GM18519 (cell line): ENCODE measurements around the gene NTM.
A peak's percentile ranks its signal among the peaks of the same experiment; 100 is the strongest.

Experiments
- ATAC-seq: cut with Tn5 transposase; IDR thresholded peaks from one replicate; pipeline ENCODE4 v1.9.1; 2021; ENCODE audit warnings: mild to moderate bottlenecking, moderate library complexity; ENCODE audit not compliant: unreplicated experiment, low FRiP score

NTM gene

DNA sequence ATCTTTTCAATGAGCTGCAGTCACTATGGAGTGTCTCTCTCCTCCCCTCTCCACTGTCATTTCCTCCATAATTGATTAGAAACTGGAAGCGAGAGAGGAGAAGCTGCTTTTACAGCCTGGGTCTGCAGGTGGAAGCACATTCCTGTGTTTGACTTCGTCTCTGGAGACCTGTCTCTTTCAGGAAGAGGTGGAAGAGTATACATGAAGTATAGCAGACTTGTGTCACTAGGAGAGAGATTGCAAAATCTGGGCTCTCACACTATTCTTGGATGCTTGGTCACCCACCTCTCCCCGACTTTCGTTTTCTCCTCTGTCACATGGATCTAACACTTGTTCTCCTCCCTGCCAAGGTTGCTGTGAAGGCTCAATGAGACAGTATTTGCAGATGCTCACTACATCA is 323.3 kb downstream of the NTM start:
- ATAC-seq = no peak

DNA sequence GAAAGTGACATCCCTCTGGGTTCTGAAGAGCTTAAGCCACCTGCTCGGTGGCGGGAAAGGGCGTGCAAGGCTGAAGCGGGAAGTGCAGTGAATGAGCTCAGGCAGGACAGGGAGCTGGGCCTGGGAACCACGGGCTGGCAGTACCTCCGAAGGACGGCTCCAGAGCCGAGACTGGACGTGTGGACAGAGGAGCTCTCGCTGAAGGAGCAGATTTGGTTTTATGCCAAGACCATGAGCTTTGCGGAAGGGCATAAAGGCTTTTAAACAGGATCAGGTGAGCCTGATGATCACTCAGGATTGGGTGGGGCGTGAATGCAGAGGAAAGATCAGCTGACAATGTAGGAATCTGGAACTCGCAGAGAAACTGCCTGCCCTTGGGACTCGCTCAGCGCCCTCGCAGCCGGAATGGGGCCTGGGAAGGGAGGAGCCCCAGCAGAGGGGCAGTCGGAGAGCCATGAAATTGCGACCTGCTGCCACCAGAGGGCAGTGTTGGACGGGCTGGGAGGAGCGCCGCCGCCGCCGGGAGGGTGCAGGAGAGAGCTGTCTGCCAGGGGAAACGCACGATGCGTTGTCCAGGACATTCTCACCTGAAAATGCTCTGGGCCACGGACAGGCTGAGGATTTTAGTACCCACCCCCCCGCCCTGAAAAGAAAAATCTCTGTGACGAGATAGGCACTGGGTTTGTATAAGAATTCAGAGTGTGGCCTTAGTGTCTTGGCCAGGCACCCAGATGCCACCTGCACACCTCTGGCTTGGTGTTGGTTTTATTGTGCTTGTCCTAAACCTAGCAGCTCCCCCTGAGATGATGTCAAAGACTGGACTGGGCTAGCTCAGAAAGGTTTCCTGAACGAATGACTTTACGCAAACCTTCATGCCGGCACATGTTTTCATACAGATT is 324.4 kb downstream of the NTM start:
- ATAC-seq = peak; percentile 66

DNA sequence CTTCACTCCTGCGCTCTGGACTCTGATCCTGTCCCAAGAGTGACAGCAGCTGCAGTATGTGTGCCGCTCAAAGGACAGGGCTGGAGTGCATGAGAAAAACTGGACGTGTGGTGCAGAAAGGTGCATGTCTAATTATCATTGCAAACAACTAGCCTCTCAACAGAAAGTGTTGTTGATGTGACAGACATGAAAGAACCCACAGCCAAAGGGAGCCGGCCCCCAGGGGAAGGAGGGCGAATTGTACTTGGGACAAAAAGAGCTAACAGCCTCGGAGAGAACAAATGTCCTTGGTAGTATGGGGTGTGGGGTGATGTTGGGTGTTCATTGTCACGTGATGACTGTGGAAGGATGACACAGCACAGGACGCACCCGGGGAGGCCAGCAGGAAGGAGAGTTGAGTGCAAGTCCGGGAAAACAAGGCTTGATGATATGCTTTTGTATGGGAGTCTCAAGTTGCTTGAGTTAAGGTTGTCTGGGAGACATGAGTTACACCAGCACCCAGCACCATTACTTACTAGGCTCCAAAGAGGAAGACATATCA is 325.5 kb downstream of the NTM start:
- ATAC-seq = no peak

DNA sequence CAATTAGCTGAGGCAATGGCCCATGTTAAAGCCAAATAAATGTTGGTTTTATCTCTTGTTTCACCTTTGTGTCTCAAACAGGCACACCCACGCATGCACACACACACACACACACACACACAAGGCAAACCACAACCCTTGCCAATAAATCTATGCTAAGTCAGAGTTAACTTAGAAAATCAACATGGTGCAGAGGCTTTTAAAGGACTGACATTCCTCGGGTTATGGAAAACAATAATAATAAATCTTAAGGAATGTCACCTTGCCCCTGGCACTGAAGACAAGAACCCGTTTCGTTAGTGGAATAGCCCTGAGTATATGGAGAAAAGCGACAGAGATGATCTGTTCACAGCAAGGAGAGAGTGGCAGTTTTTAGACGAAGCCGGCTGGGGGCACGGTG is 326.3 kb downstream of the NTM start:
- no peak for ATAC-seq

DNA sequence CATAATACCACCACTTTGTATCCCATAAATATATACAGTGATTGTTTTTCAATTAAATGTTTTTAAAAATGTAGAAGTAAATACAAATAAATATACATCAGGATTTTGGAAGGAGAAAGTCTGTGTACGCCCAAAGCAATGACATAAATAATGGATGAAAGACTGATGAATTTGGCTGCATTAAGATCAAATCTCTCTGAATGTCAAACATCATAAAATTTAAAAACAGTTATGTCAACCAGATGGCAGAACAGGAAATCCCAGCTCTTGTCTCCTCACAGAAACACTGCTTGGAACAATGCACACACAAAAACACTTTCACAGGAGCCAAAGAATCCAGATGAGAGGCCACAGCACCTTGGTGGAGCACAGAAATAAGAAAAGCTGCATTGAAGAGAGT is 332.9 kb downstream of the NTM start:
- no peak for ATAC-seq

DNA sequence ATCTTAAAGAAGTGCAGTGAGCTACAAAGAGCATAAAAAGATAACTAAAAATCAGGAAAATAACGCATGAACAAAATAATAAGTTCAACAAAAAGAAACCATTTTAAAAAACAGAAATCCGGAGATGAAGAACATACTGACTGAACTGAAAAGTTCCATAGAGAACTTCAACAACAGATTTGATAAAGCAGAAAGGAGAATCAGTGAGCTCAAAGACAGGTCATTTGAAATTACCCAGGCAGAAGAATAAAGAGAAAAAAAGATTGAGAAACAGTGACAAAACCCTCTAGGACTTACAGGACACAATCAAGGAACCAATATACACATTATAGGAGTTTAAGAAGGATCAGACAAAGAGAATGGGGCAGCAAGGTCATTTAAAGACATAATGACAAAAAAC is 334.3 kb downstream of the NTM start:
- ATAC-seq = no peak

DNA sequence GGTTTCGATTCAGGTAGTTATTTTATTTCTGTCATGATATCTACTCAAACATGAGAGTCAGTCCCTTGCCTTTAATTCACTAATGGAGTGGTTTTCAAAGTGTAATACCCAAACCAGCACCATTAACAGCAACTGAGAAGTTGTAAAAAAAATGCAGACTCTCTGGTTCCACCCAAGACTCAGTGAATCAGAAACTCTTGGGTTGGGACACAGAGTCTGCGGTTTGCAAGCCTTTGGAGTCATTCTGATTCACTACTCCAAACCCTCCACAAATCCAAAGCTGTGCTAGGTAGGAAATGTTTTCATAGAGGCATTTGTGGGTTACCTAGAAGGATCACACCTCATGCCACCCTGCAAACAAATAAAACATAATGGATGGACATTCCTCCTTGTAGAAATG is 340.1 kb downstream of the NTM start:
- no peak for ATAC-seq

DNA sequence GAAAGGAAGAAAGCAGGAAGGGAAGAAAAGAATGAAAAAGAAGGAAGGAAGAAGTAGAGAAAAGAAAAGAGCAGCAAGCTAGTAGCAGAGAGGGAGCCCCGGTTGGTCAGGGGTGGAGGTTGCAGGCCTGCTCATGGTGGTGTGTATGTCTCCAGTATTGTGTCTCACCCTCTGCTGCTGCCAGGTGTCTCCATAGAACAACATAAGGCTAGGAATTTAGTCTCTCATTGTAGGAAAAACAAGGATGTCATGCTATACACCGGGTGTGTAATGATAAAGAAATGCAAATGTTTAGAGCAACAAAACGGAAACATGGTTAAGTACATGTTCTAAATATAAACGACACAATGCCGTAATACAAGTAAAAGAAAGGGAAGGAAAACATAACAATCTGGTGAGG is 342.5 kb downstream of the NTM start:
- ATAC-seq = no peak

DNA sequence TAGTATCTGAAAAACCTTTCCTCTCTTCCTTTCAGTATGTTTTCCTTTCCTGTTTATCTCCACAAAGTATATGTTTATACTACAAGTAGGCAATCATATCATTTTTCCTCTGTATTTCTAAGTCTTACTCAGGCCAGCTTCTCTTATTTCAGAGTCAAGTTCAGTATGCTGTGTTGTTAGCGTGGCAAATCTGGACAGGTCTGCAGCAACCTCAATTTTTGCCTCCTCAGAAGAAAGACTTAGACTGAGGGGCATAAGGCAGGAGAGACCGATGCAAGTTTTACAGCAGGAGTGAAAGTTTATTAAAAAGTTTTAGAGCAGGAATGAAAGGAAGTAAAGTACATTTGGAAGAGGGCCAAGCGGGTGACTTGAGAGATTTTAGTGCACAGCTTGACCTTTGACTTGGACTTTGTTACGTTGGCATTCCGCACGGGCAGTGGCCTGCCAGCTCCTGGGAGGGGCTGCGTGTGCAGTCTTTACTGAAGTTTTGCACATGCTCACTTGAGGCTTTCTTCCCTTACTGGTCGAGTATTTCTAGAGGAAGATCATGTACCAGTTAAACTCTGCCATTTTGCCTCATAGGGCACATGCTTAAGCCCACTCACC is 343.2 kb downstream of the NTM start:
- ATAC-seq = no peak

DNA sequence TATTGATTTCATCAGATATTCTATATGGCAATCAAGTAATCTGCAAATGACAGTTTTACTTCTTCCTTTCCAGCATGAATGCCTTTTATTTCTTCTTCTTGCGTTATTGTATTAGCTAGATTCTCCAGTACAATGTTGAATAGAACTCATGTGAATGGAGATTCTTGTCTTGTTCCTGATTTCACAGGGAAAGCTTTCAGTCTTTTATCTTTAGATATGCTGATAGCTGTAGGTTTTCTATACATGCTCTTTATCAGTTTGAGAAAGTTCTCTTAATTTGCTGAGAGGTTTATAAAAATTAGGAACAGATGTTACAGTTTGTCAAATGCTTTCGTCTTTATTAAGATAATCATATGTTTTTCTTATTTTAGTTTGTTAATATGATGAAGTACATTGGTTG is 347.2 kb downstream of the NTM start:
- ATAC-seq = no peak

DNA sequence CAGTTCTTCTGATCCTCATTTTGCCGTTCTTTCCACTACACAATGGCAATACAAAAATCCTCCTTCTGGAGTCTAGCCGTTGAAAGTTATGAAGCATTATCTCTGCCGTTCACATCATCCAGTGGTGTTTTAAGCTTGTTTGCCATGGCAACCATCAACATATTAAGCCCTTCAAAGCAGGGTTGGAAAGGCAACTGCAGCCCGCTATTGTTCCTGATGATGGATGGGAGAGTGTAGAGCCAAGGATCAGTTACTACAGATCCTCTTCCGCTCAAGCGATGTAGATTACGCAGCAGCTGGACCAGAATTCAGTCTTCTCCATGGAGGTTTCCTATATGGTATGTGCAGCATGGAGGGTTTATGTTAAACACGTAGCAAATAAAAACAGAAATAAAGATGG is 352.7 kb downstream of the NTM start:
- no peak for ATAC-seq

DNA sequence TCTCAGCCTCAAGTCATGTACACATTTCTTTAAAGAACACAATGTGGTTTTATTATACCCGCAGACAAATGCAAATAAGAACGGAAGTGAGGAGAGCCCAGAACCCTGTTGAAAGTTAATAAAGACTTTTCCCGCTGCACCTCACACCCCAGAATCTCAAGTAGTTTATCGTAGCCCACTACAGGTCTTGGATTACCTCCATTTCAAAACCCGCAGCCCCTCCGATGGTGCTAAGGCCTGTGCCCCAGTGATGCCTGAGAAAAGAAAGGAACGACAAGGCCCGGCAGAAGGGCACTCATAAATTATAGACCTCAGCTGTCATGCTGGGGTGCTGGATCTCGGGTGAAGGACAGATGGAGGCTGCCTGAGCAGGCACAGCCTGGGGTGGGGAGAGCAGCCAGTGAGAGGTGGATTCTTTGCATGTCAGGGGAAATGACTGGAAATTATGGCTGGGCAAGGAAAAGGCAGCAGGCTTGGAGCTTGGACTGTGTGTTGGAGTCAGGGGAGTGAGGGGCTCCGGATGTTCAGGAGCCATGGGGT is 354.1 kb downstream of the NTM start:
- no peak for ATAC-seq

DNA sequence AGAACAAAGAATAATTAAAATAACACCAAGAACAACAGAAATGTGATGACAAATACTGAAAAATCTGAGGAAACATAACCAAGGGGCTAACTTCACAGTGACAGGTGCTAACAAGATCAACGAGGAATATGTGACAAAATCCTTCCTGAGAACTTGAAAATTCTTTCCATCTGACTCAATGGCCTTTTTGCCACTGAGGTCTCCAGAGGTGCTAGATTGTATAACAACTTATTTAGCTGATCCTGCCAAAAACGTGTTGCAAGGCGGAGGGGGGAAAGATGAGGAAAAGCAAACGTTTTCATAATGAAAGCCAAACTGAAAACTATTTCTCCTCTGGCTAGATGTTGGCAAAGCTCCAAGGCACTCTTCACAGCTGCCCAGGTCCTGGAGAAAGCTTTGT is 364.5 kb downstream of the NTM start:
- no peak for ATAC-seq

DNA sequence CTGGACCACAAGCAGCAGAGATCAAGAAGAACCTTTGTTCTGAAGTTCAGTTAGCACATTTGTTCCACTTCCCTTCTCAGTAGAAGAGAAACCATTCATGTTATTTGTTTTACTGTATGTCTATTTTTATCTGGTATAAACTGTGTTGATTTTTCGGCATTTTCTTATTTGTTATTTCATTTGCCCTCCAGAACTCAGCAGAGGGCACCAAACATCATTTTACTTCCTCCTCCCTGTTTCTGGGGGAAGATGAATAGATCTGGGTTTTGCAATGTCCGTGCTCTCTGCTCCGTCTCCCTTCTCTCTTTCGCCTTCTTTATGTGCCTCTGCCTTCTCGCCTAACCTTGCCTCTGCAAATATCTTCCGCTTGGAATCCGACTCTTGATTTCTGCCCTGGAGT is 366.9 kb downstream of the NTM start:
- ATAC-seq = no peak

DNA sequence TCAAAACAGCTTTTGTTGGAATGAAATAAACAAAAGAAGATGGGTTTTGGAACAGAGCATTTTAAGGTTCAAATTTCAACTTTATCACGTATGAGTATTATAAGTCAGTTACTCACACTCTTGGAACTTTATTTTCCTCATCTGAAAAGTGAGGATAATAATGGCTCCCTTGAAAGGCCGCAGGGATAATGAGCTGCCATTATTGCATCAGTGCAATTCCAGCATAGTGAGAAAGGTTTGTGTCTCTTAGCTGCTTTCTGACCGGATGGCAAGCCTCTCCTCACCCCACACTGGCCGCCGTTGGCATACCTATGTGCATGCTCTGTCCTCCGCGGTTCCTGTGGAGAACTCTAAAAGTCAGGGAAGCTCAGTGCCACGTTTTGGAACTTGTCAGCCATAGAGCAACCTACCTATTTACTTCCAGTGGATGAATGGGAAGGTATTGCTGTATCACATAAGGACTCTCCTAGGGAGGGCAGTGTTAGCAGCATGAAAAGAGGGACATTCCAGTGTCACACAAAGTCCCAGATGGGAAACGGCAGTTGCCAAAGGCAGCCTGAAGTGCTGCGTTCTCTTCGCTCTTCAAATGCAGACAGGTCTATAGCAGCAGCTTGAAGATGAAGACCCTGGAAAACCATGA is 368.9 kb downstream of the NTM start:
- ATAC-seq = no peak

DNA sequence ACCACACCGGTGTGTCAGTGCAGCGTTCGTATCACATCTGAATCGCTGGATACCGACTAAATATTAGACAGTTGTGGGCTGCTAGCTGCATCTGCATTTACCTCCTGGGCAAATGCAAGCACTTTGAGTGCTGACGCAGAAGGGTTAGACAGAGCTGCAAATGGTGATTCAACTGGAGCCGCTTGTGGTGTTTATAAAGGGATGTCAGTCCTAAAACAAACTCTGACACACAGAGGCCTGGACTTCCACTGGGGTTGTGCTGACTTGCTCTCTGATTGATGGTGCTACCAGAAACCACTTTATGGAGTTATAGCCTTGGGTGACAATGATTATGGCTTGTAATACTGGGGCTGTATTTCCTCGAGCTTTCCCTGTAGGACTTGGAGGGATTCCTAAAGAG is 374.4 kb downstream of the NTM start:
- ATAC-seq = no peak

DNA sequence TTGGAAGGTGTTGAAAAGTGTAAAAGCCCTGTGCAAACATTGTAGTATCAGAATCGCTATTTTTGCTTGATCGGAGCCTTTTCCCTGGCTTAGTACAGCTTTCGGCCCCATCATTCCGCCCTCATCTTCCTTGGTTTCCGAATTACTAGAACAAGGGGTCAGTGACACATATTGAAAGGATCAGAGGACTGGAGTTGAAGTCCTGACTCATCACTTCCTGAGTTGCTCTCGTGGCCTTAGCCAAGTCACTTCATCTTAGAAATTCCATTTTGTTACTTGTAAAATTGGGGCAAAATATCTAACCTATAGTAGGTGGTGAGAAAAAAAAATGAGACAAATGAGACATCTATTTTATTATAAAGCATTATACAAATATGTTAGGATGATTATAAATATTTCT is 375.0 kb downstream of the NTM start:
- no peak for ATAC-seq

DNA sequence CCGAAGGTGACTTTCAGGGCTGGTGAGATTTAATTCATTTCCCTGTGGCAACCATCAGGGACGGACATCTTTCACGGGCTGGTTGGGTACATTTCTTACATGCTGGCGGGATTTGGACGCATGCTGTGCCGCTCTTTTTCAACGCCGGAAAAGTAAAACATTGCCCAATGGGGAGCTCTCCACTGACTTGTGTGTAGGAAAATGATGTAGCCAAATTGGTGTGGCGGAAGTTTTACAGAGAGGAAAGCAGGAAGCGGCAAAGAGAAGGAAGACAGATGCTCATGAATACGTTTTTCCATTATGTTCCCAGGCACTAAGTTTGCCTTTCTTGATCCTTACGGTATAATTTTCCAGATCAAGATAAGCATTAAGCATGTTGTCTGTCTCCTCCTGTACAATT is 375.8 kb downstream of the NTM start:
- ATAC-seq = no peak

DNA sequence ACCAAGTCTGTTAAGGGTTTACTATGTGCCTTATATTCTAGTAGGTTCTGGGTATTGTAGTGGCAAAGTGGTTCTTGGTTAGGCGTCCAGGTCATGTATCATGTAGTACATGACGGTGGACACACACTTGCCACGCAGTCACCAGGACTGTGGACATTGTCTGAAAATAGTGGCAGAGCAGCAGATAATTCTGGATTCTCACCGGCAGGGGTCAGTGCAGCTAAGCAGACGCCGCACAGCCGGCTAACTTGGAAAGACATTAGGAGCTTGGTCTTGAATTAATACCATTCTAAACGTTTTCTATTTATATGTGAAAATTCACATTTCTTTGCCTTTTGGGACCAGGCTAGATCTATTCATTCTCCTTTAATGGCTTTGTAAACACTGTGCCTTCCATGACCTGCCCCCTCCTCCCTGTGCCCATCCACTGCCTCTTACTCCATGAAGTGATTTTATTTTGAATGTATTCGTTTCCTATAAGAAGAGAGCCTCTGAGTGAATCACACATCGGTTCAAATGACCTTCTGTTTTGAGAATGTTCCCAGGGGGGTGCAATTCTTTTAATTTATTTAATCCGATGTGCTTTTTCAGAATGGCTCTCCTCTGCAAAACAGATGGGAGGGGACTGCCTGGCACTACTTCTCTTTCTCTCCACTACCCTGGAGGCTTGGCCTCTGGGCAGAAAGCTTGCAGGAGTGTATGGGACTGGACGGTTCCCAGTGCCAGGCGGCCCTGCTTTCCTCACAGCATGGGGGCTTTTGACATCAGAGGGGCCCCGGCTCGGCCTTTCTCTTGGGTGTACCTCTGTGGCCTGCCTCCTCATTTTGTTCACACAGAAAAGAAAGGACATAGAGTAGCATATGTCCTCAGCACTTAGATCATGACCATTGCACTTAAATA is 378.0 kb downstream of the NTM start:
- no peak for ATAC-seq

DNA sequence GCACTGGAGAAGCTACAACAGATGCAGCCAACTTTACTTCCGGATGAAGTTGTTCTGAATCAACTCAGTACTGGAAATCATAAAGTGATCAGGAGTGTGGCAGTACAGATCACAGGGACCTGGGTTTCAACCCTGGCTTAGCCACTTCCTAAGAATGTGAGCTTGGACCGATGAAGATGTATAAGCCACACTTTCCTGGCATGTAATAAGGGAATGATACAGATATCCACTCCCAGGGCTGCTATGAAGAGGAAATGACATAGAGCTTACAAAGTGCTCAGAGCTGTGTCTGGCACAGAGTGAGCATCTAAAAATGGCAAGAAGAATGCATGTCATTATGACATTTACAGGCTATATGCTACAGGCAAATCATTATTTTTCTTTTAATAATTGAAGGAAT is 378.7 kb downstream of the NTM start:
- ATAC-seq = no peak
